Measurements from ENCODE around the gene TPSB2.

- no peak for TF ChIP-seq EZH2 (IDR thresholded peaks at IDR 0.05; ENCODE audit: low read depth)
- TF ChIP-seq, protein P1, sequence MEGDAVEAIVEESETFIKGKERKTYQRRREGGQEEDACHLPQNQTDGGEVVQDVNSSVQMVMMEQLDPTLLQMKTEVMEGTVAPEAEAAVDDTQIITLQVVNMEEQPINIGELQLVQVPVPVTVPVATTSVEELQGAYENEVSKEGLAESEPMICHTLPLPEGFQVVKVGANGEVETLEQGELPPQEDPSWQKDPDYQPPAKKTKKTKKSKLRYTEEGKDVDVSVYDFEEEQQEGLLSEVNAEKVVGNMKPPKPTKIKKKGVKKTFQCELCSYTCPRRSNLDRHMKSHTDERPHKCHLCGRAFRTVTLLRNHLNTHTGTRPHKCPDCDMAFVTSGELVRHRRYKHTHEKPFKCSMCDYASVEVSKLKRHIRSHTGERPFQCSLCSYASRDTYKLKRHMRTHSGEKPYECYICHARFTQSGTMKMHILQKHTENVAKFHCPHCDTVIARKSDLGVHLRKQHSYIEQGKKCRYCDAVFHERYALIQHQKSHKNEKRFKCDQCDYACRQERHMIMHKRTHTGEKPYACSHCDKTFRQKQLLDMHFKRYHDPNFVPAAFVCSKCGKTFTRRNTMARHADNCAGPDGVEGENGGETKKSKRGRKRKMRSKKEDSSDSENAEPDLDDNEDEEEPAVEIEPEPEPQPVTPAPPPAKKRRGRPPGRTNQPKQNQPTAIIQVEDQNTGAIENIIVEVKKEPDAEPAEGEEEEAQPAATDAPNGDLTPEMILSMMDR (conservative IDR thresholded peaks at IDR 0.05), result no peak
These were observed 23.2 kb downstream of the TPSB2 start for GRCh38 chr16:1206786-1207185.
